AG04449 (cell line): Measurements from ENCODE around the gene BEND5.

Experiments
- CTCF ChIA-PET: fragments of 350-600 bp; formaldehyde crosslinking; extraction: SDS; loops from one replicate; lab custom pipeline; 2021; ENCODE audit warnings: antibody characterized with exemption; lab: Yijun Ruan, JAX
- POLR2A ChIA-PET: fragments of 400-600, 350-600 bp; formaldehyde crosslinking; extraction: SDS; loops from one replicate; lab custom pipeline; 2020; ENCODE audit warnings: antibody characterized with exemption, inconsistent platforms; lab: Yijun Ruan, JAX
- DNase-seq: peaks from one replicate; pipeline ENCODE4 v3.0.0-alpha.2; 2010; ENCODE audit warnings: low read depth, low spot score
- H3K4me3 ChIP-seq: 2 replicates; pipeline ENCODE4 v1.5.1; 2011; ENCODE audit warnings: low read depth, mild to moderate bottlenecking, control low read depth, low read length
- CTCF ChIP-seq: IDR thresholded peaks from one replicate; pipeline ENCODE4 v1.5.1; 2011; ENCODE audit warnings: mild to moderate bottlenecking, moderate library complexity, low read length, control low read depth, inconsistent platforms; ENCODE audit not compliant: insufficient read depth; ENCODE audit errors: missing control alignments

The BEND5 gene

GRCh38 chr1:48680411-48681035, 96.2 kb downstream of the BEND5 start:
- TF ChIP-seq CTCF: no peak
- no peak for DNase-seq
- no peak overlapping the region for H3K4me3 ChIP-seq
- POLR2A ChIA-PET: no interaction called here
- CTCF ChIA-PET: interaction anchor here (1.2 to 1.4 kb wide), 2 partner anchors 16 to 137 kb away, joined by 4 to 5 read pairs; no protein-coding TSS in a partner anchor

- ChIA-PET POLR2A (no interaction called here), CTCF (interaction anchor here (1.2 to 1.4 kb wide), 2 partner anchors 16 to 138 kb away, joined by 4 to 5 read pairs; no protein-coding TSS in a partner anchor)
- no peak for TF ChIP-seq CTCF
- DNase-seq: no peak
- H3K4me3 ChIP-seq: no peak overlapping the region
Measured at GRCh38 chr1:48679859-48680258, 96.8 kb downstream of the BEND5 start.

GRCh38 chr1:48678710-48679505, 97.8 kb downstream of the BEND5 start:
- ChIA-PET POLR2A (no interaction called here), CTCF (interaction anchor here (1.4 to 5.7 kb wide), 5 partner anchors 18 to 236 kb away, joined by 4 to 54 read pairs (median 20); partner anchors contain the start of gene SPATA6)
- H3K4me3 ChIP-seq: no peak overlapping the region
- no peak for TF ChIP-seq CTCF
- DNase-seq: no peak
